ENCODE data around the gene EFHD2.
"Not testable (repeated sequence)": the region's sequence is repeated elsewhere in the genome, so short reads cannot be mapped to it uniquely, and the experiment has no call there.

Gene EFHD2

GRCh38 chr1:15389828-15390227, 19.9 kb upstream of the EFHD2 start:
- DNase-seq = not testable (repeated sequence)

GRCh38 chr1:15390667-15391066, 19.0 kb upstream of the EFHD2 start:
- DNase-seq = no peak

GRCh38 chr1:15391366-15391765, 18.3 kb upstream of the EFHD2 start:
- DNase-seq = no peak

GRCh38 chr1:15393475-15394257, 16.0 kb upstream of the EFHD2 start:
- no peak for DNase-seq

GRCh38 chr1:15394258-15394690, 15.4 kb upstream of the EFHD2 start:
- DNase-seq = no peak

- DNase-seq = no peak
Observed at GRCh38 chr1:15397236-15397635, 12.5 kb upstream of the EFHD2 start.

- DNase-seq = no peak
Observed at GRCh38 chr1:15399710-15400109, 10.0 kb upstream of the EFHD2 start.

- no peak for DNase-seq
Observed at GRCh38 chr1:15400627-15401026, 9.1 kb upstream of the EFHD2 start.

GRCh38 chr1:15401391-15402055, 8.2 kb upstream of the EFHD2 start:
- DNase-seq = no peak

GRCh38 chr1:15402809-15403450, 6.8 kb upstream of the EFHD2 start:
- DNase-seq = no peak

- DNase-seq = no peak
Observed at GRCh38 chr1:15403962-15404580, 5.6 kb upstream of the EFHD2 start.

- no peak for DNase-seq
Observed at GRCh38 chr1:15405106-15405850, 4.4 kb upstream of the EFHD2 start.

- DNase-seq = no peak
Observed at GRCh38 chr1:15406614-15407559, 2.8 kb upstream of the EFHD2 start.

GRCh38 chr1:15407580-15407979, 2.1 kb upstream of the EFHD2 start:
- no peak for DNase-seq

GRCh38 chr1:15408890-15409387, 749 bp upstream of the EFHD2 start:
- no peak for DNase-seq

- no peak for DNase-seq
Observed at GRCh38 chr1:15410223-15410883, 665 bp downstream of the EFHD2 start.

GRCh38 chr1:15410884-15411245, 1.2 kb downstream of the EFHD2 start:
- no peak for DNase-seq

GRCh38 chr1:15411593-15412137, 2.0 kb downstream of the EFHD2 start:
- no peak for DNase-seq

GRCh38 chr1:15412175-15412800, 2.6 kb downstream of the EFHD2 start:
- DNase-seq = no peak

GRCh38 chr1:15412843-15413242, 3.2 kb downstream of the EFHD2 start:
- no peak for DNase-seq
